Measurements from ENCODE around the gene TEX51.

TEX51 gene

DNA sequence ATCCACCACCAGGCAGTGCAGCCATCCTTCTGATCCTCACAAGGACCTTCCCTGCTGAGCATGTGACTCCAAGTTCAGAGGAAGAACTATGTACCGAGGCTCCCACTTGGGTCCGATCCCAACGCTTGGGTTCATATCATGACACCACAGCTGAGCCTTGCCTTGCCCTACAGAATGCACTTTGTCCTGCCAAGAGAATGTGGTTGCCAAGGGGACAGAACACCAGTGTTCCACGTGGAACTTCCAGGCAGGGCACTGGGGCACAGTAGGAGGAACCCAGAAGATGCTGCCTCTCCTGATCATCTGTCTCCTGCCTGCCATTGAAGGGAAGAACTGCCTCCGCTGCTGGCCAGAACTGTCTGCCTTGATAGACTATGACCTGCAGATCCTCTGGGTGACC lies at the start of gene TEX51:
TSS of gene TEX51 (plus strand) at position 255 of the 400 bp plus-strand sequence. CDS start at position 284, 29 bp downstream.
- DNase-seq (ENCODE audit: low read depth) = no peak

DNA sequence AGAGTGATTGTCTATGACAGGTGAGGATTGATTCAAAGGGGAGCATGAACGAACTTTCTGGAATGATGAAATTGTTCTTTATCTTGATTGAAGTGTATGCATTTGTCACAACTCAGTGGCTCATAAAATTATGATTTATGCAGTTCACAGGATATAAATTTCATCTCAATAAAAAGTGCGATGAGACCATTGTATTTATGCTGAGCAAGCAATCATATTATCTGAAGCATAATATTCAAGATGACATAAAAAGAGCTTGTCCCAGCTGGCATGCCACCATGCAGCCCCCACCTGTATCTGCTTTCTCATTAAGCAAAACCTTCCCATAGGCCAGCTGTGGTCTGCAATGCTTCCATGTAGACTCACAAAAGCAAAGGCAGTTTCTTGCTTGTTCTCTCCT lies 49.6 kb upstream of the TEX51 start:
- DNase-seq (ENCODE audit: low read depth) = no peak

DNA sequence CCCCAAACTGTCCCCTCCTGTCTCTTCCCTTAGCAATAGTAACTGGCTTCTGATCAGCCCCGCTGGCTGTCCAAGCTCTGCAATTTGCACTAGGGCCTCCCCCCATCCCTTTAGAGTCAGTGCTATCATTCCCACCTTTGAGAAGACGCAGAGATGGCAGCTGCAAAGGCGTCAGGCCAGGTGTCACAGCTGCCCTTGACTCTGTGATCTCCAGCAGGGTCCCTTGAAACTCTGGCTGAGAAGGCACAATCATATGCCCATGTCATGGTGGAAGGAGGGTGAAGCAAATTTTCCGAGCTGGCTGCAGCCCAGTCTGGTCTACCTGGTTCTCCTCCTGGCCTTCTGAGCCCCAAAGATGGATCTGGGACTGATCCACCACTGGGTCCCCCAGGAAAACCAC lies 49.2 kb upstream of the TEX51 start:
- no peak for DNase-seq (ENCODE audit: low read depth)

DNA sequence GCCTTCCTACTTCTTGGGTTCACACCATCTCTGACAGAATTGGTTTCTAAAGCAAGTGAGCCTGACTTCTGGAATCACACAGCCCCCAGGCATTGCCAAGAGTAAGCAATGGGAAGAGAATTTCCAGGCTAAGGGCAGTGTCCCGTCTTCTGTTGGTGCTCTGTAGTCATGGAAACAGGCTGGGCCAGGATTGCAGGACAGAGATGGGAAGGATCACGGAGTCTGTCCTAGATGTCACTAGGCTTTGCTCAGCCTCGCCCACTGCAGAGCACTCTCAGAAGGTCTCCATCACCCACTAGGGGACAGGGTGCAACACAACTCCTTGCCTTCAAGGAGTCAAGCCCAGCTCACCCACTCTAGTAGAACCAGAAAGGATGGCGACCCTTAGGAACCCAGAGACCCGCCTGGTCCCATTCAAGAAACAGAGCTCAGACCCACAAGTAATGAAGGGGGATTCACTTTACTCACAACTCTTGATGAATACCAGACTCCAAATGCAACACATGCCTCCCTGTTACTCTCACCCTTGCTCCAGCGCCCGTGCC lies 48.6 kb upstream of the TEX51 start:
- no peak for DNase-seq (ENCODE audit: low read depth)

DNA sequence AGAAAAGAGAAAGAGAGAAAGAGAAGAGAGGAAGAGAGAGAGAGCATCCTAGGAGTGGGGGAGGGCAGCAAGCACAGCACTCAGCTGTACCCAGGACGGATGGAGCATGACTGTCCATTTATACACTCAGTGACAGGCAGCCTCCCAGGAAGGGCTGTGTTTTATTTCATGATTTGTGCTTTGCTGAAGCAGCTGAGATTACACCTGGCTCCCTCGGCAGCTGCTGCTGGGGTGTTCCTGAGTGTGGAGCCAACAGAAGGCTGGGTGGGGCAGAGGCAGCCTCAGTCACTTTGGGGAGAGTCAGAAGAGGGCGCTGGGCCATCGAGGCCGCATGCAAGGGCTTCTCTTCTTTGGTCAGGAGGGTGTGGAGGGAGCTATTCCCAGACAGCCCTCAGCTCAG lies 47.8 kb upstream of the TEX51 start:
- DNase-seq (ENCODE audit: low read depth) = no peak

DNA sequence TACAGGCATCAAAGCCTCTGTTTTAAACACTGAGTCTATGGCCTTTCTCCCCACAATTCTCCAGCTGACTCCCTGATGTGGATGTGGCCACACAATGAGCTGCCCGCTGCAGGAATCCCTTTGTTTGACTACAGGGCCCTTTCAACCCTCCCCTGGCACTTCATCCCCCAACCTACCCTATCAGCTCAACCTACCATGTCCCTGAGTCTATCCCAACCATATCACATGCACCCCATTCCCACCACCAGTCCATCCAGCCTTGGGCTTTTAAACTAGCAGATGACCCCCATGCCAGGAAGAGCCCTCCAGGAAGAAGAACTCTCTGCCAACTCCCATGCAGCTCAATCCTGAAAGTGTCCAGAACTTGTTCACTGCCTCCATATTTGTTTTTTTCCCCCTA lies 46.9 kb upstream of the TEX51 start:
- no peak for DNase-seq (ENCODE audit: low read depth)

DNA sequence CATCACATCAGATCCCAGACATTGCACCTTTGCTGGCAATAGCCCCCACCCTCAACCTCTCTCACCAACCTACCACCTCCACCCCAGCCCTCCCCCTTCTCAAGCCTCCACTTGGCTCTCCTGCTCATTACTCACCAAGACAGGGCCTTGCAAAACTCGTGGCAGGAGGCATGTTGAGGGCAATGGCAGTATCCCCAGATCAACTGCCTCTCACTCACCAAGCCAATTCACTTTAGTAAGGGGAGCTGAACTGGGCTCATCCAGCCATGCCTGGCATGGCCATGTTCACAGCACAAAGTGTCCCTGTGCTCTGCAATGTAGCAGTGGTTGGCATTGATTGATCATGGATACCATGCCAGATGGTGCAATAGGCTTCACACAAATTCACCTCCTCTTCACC lies 46.3 kb upstream of the TEX51 start:
- DNase-seq (ENCODE audit: low read depth) = no peak

DNA sequence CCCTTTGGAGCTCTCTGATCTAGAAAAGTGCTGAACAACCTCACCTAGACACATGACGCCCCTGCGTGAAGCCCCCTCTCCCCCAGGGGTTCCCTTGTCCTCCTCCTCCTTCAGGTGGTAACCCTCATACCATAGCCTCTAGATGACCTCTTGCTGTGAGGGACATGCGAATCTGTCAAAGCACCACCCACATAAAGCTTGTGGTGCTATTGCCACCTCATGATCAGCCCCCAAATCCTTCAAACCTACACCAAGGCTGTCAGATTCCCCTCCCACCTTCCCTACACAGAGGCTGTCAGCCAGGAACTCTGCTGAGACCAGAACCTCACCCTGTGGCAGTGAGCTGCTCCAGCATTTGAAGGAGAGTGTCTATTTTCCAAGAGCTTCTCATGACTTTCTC lies 43.1 kb upstream of the TEX51 start:
- DNase-seq (ENCODE audit: low read depth) = no peak

DNA sequence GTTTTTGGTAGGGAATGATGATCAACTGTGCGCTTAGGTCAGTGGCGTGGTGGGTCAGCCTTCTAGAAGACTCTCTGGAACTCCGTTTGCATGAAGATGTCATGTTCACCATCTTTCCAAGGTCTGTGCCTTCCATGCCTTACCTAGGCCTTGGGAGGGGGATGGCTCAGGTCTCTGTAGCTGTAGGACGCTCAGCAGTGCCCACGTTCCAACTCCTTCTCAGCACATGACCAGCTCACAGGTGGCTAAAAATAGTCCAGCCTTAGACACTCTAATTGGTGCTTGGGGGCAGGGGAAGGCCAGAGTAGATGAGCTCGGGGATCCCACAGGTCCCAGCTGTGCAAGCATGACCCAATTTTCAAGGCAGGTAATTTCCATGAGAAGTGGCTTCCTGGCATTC lies 42.3 kb upstream of the TEX51 start:
- DNase-seq (ENCODE audit: low read depth) = no peak

DNA sequence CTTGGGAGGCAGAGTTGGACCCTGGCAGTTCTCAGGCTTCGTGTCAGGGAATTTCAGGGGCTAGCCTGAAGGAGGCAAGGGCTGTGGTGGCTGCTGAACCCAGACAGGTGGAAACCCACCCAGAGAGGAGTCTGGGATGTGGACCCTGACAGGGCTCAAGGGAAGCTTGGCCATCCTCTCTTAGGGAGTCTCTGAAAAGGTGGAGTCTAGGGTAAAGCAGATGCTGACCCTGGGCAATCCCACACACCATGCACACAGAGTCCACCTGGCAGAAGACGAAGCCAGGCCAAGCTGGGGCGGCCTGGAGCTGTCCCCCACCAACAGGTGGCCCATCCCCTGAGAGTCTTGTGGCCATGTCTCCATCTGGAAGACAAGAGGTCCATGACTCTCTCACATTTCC lies 41.2 kb upstream of the TEX51 start:
- no peak for DNase-seq (ENCODE audit: low read depth)

DNA sequence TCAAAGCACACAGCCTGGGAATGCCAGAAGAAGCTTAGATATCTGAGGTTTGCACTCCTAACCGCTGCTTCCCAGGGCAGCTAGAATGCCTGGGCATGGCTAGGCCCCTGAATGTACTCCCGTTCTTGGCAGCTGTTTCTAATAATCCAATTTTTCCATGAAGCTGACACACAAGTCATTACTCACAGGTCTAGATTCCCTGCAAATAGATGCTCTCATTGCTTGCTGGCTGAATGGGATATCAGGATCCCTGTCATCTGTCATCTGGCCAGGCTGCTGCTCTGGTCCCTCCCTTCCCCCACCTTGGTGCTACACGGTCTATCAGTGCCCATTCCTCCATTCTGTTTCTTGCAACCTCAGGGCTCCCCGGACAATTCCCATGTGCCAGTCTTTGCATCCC lies 40.7 kb upstream of the TEX51 start:
- DNase-seq (ENCODE audit: low read depth) = no peak

DNA sequence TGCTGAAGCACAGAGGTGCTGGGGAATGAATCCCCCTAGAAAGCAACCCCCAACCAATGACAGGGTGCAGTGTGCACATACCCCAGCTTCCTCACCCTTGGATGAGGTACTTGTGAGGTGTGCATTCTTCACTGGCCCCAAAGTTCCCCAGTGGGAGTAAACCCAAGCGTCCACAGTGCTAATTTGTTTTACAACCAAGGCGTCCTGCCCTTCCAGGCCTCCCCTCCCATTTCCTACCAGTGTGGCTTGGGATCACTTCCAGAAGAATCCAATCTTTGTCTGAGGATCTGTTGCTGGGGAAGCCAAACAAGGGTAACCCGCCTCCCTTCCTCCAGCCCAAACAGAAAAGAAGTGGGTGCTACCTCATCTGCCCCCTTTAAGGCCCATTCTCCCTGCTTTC lies 40.3 kb upstream of the TEX51 start:
- no peak for DNase-seq (ENCODE audit: low read depth)

DNA sequence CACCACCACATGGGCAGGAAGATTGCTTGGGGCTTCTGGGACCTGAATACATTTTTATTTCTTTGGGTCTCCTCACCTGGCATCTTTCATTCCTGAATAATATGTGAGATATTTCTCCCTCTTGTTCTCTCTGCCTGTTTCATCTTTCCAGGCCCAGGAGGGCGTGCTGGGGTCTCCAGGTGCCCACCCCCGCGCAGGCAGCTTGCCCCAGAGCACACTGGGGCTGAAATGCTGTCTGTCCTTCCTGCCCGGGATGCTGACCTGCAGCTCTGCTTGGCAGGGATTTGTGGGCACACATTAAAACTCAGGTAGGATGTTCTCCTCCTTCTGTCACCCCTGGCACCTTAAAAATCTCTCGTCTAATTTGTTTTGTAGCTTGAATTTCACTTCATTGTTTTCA lies 39.7 kb upstream of the TEX51 start:
- DNase-seq (ENCODE audit: low read depth) = no peak

DNA sequence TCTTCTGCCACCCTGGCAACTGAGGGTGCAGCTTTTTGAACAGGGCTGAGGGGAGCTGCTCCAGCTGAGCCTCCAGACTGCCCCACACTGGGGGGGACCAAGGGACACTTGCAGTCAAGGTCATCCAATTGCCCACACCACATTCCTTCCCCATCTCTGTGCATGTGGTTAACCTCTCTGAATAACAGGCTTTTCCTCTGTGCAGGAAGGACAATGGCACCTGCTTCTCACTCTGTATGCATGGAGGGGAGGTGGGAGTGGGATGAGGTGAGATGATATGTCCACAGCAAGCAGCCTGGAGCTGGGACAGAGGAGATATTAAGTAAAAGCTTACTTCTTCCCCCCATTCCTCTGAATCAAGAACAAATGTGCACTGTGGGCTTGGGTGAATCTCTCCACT lies 39.1 kb upstream of the TEX51 start:
- no peak for DNase-seq (ENCODE audit: low read depth)

DNA sequence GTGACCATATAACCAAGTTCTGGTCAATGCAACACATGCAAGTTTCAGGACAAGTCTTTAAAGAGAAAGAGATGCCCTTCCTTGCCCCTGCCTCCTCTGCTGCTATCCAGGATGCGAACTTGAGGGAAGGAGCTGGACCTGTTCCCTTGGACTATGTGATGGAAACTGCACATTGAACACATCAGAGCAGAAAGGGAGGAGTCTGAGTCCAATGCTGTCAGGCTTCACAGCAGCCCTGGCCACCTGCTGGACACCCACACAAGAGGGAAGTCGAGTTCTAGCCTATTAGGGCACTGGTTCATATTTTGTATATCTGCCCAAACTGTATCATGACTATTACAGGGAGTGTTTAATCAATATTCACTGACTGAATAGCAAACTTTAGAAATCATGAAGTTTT lies 38.3 kb upstream of the TEX51 start:
- no peak for DNase-seq (ENCODE audit: low read depth)

DNA sequence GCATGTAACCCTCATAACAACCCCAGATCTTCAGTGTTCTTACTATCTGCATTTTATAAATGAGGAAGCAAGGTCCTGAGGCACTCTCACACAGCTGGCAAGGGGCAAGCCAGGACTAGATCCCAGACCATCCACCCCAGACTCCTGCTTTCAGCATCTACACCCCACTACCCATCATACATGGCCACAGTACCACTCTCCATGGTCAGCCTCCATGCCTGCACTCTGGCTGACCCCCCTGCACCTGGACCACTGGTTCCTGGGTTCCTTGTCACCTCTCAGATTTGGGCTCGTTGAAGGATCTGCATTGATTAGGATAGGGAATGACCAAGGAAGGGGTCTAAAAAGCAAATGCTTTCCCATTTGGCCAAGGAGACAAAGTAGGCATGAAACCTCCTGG lies 36.0 kb upstream of the TEX51 start:
- no peak for DNase-seq (ENCODE audit: low read depth)

DNA sequence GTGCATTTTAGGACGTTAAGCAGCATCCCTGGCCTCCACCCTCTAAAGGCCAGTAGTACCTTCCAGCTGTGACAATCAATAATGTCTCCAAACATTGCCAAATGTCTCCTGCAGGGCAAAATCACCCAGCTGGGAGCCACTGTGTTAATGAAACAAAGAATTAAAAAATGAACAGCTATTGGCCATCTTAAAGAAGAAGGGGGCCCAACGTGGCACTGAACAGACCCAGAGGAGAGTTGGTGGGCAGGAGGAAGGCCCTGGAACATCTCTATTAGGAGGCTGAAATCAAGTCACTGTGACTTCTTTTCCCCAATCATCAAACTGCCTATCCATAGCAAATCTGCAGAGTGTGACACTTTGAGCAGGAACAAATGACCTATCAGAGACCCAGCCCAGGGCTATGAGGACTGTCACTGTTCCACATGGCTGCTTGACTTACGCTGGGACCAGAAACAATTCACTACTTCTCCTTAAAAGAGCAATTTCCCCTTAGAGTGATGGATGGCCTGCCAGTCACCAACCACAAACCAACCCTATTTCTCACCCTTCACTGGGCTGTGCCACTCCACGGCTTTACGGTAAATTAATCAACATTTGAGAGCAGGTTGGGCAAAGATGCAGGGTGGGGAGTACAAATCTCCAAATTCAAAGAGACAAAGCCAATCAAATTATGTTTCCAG lies 35.2 kb upstream of the TEX51 start:
- DNase-seq (ENCODE audit: low read depth) = no peak

DNA sequence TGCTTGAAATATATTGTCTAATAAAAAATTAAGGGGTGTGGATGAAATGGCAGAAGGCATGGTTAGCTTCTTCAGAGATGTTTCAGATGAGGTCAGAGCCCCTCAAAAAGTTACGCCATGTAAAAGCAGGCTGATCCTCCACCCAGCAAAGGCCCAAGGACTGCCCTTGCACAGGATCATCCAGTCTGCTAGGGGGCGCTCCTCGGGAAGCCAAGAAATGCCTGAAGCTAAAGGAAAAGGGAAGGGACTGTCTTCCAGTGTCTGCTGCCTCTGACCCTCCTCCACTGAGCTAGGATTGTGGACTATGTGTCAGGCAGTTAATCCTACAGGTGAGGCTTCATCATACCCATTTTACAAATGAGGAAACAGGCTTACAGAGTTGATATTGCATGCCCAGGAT lies 33.8 kb upstream of the TEX51 start:
- no peak for DNase-seq (ENCODE audit: low read depth)

DNA sequence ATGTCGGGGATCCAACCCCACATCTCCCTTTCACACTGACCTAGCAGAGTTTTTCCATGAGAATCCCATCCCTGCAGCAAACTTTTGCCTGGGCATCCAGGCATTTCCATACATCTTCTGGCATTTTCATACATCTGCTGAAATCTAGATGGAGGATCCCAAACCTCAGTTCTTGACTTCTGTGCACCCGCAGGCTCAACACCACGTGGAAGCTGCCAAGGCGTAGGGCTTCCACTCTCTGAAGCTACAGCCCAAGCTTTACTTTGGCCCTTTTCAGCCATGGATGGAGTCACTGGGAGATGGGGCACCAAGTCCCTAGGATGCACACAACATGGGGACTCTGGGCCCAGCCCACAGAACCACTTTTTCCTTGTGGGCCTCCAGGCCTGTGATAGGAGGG lies 32.2 kb upstream of the TEX51 start:
- no peak for DNase-seq (ENCODE audit: low read depth)

DNA sequence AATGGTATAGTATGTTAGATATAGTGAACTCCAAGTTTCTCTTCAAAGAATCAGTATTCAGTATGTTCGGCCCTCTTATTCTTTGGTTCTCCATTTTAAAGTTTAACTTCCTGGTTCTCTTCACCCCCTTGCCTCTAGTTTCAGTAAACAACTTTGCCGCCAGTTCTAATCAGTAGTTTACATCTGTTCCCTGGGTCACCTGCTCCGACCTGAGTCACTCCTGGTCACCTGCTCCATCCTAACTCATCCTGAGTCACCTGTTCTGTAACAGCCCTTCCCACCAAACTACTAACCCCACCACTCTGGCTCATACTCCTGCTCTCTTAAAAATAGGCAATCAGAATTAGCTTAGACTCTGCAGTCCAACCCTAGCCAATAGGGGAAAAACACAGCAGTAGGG lies 23.7 kb upstream of the TEX51 start:
- no peak for DNase-seq (ENCODE audit: low read depth)

DNA sequence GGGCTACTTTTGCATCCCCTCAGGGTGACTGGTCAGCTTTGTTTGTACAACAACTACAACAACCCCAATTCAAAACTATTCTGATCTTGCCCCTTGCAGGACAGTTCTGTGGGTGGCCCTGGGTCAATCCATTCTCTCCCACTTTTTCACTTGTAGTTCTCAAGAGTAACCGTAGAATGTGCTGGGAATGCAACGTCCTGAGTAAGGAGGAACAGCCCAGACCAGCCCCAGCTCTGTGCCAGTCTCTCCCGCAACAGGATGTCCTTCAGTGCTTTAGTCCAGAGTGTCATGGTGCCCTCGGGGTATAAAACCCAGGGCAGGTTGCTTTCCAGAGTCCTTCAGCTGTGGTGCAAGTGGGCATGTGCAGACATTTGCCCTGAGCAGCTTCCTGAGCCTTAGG lies 22.1 kb upstream of the TEX51 start:
- DNase-seq (ENCODE audit: low read depth) = no peak

DNA sequence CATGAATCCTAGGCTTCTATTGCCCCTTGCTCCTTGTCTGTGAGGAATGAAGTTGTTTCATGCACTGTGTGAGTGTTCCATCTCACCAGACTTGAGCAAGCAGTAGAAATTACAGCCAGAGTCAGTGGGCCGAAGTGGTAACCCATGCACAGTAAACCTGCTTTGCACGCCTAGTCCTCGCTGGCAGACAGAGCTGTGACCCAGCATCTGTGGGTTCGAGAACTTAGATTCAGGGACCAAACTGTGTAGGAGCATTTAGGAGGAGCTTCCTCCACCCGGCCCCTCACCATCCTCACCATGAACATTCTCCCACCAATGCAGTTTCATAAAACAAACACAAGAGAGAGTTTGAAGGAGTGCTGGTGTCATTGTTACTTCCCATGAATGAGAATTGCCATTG lies 21.6 kb upstream of the TEX51 start:
- DNase-seq (ENCODE audit: low read depth) = no peak

DNA sequence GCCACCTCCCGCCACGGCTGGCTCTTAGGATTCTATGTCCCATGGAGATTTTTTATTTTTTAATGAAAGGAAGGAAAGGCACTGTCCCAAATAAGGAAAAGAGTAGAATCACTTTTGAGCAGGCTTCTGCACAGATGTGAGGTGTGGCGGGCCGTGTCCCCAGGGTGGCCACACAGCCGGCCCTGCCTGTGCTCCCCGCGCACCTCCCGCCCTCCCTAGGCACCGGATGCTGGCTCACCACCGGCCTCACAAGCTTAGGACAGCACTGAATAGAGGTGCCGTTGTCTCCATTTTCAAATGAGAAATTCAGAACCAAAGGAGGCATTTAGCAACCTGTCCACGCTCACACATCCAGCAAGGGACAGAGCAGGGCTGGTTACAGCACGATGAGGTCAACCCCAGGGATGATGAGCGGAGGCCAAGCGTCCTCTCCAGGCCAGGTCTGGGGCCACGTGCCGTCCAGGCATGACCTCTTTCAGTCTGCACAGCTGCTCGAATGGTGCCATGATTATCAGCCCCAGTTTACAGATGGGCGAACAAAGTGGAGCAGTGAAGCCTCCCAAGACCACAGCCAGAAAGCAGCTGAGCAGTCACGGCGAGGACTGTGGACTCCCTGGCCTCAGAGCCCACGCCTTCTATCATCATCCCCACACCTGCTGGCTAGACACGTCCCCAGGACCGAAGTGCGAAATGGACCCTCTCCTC lies 20.7 kb upstream of the TEX51 start:
- no peak for DNase-seq (ENCODE audit: low read depth)

DNA sequence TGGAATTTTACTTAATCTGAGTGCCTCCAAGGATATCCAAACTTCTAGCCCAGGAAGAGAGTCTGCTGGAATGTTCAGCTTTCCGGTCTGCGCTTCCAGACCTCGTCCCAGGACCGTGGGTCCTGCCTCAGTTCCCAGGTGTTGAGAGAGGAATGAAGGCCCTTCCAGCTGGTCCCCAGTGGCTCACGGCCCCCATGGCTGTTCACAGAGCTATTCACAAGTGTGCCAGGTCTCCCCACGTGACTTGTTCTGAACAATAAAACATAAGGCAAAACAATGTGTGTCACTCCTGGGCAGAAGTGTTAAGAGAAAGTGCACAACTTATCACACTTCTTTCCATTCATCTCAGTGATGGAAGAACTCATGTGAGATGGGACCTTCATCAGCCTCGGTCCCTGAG lies 20.1 kb upstream of the TEX51 start:
- no peak for DNase-seq (ENCODE audit: low read depth)
